Activated CD8-positive, alpha-beta T cell treated with anti-CD3 and anti-CD28 coated beads for 36 hours (primary cell): ENCODE measurements around the gene SAMD4A. TPM values are rescaled to one million over a fixed set of nuclear protein-coding genes. Genes with fewer than 3 reads are reported as not detected.

Experiments used
- ATAC-seq: fragments of 200-7000 bp; cut with Tn5 transposase; one replicate; pipeline ENCODE4 v1.10.0; 2021; ENCODE audit warnings: mild to moderate bottlenecking, moderate library complexity
- CTCF ChIA-PET: fragments of 350-600 bp; sonication (Branson Sonifier 250); formaldehyde crosslinking; loops from one replicate; lab custom pipeline; 2021; ENCODE audit warnings: antibody characterized with exemption; lab: Charles Lee
- POLR2A ChIA-PET: fragments of 350-600 bp; sonication (Branson Sonifier 250); formaldehyde crosslinking; loops from one replicate; lab custom pipeline; 2021; ENCODE audit warnings: antibody characterized with exemption; lab: Charles Lee
- DNase-seq: peaks from one replicate; pipeline ENCODE4 v3.0.0-alpha.2; 2020
- H3K27ac Mint-ChIP-seq: one replicate; pipeline ENCODE4 v1.8.0; 2021; ENCODE audit warnings: mild to moderate bottlenecking, mixed read lengths
- H3K27me3 Mint-ChIP-seq: one replicate; pipeline ENCODE4 v1.8.0; 2021; ENCODE audit warnings: mixed read lengths
- H3K36me3 Mint-ChIP-seq: one replicate; pipeline ENCODE4 v1.8.0; 2021; ENCODE audit warnings: low read depth, mixed read lengths
- H3K4me1 Mint-ChIP-seq: one replicate; pipeline ENCODE4 v1.8.0; 2021; ENCODE audit warnings: low read depth, mixed read lengths
- H3K4me3 Mint-ChIP-seq: one replicate; pipeline ENCODE4 v1.8.0; 2021; ENCODE audit warnings: mild to moderate bottlenecking, moderate library complexity, mixed read lengths
- H3K9me3 Mint-ChIP-seq: one replicate; pipeline ENCODE4 v1.8.0; 2021; ENCODE audit warnings: mixed read lengths
- intact Hi-C: fragments of 100-400 bp; cut with micrococcal nuclease; formaldehyde crosslinking; loops from one replicate; pipeline ENCODE4 v1.10.0; 2022
- total RNA-seq, 2 experiments: library from RNA; stranded (reverse); gene quantifications; one replicate each; pipeline ENCODE4 v1.2.3, GENCODE V29; 2021
- TF ChIP-seq, protein P1 (sequence below): fragments of 200-600 bp; IDR thresholded peaks from one replicate; pipeline ENCODE4 v1.8.0; 2022; ENCODE audit warnings: antibody characterized with exemption, mild to moderate bottlenecking

The SAMD4A gene
- total RNA-seq, 2 experiments from 2014 or later: 4.5 to 4.9 TPM

DNA sequence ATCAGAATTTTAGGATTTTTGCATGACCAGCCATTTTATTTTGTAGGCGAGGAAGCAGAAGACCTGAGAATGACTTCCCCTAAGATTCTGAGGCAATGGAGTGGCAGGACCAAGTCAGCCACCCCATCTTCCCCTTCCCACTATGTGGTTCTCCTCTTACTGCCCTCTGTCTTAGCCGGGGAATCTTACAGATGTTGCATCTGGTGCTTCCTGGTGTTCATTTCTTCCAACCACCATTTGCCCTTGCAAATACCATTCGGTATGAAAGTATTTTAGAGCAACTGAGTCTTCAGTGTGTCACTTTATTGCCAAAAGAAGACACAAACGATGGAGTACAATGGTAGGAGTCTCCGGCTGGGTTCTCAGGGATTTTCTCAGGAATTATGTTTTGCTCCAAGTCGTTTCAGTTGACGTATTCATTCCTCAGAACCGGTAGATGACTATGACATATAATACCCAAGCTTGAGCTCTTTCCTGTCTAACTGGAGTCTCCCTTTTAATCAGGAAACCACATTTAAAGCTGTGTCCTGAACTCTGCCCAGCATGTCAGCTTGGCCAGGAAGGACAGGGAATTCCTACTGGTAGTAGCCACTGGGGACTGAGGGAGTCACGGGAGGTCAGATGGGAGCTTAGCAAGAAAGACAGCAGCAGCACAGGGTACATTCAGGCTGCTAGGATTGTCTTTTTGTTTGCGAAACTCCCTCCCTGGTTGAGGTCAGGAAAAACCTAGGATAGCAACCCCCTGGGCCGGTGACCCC is 87.0 kb downstream of the SAMD4A start:
- Mint-ChIP-seq H3K9me3 (no peaks in the 10 kb centered on the region), H3K4me3 (no peak overlapping the region), H3K27ac (no peak overlapping the region), H3K4me1 (peaks cover 7% of the 10 kb centered on the region), H3K36me3 (no peaks in the 10 kb centered on the region), H3K27me3 (peaks cover 27% of the 10 kb centered on the region)
- intact Hi-C loops: no loop called here
- TF ChIP-seq, protein P1, sequence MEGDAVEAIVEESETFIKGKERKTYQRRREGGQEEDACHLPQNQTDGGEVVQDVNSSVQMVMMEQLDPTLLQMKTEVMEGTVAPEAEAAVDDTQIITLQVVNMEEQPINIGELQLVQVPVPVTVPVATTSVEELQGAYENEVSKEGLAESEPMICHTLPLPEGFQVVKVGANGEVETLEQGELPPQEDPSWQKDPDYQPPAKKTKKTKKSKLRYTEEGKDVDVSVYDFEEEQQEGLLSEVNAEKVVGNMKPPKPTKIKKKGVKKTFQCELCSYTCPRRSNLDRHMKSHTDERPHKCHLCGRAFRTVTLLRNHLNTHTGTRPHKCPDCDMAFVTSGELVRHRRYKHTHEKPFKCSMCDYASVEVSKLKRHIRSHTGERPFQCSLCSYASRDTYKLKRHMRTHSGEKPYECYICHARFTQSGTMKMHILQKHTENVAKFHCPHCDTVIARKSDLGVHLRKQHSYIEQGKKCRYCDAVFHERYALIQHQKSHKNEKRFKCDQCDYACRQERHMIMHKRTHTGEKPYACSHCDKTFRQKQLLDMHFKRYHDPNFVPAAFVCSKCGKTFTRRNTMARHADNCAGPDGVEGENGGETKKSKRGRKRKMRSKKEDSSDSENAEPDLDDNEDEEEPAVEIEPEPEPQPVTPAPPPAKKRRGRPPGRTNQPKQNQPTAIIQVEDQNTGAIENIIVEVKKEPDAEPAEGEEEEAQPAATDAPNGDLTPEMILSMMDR: no peak
- POLR2A ChIA-PET: no interaction called here
- no peak for DNase-seq
- ATAC-seq: no peak
- CTCF ChIA-PET: interaction anchor here (1.0 to 1.2 kb wide), 2 partner anchors 9 to 77 kb away, joined by 4 to 5 read pairs; no protein-coding TSS in a partner anchor

DNA sequence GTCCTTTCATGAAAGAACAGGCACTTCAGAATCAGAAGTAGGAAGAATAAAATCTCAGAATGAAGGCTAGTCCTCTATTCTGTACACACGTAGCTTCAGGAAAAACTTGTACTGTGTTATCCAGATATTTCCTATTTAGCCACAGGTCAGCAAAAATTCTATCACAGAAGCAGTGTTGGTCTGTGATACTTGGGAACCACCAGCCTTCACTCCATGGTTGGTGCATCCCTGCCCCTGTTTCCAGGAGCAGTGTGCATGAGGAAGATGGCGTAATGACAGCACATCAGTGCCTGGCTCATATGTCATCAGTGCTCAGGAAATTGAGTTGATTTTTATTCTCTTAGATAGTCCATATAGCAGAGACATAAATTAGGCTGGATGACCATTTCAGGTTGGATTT is 87.7 kb downstream of the SAMD4A start:
- ATAC-seq (no peak), DNase-seq (no peak)
- ChIA-PET POLR2A (no interaction called here), CTCF (interaction anchor here (1.0 kb wide), 1 partner anchor 9 kb away, joined by 5 read pairs; no protein-coding TSS in a partner anchor)
- Mint-ChIP-seq H3K4me3 (no peak overlapping the region), H3K27ac (no peak overlapping the region), H3K4me1 (peaks cover 7% of the 10 kb centered on the region), H3K36me3 (no peaks in the 10 kb centered on the region), H3K27me3 (peaks cover 29% of the 10 kb centered on the region), H3K9me3 (no peaks in the 10 kb centered on the region)
- TF ChIP-seq, protein P1: no peak
- intact Hi-C loops: no loop called here

DNA sequence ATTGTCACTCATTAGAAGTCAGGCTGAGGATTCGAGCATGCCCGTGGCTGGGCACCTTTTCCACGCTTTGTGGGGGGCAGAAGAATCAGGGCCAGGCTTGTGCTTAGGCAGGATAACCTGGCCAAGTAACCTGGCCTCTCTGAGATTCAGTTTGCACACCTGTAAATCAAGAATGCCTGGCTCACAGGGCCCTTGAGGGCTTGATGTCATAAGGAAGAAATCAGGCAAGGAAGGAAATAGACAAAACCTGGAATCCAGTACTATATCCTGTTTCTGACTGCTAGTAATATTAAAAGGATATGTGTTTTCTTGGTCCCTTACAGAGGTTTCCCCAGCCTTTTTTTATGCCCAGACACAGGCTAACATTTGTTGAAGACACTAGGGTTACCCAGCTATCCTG is 91.9 kb downstream of the SAMD4A start:
- no peak for DNase-seq
- peaks cover 21% of the 10 kb centered on the region for H3K27me3 Mint-ChIP-seq
- H3K9me3 Mint-ChIP-seq: no peaks in the 10 kb centered on the region
- no peaks in the 10 kb centered on the region for H3K4me1 Mint-ChIP-seq
- no peaks in the 10 kb centered on the region for H3K36me3 Mint-ChIP-seq
- CTCF ChIA-PET: no interaction called here
- no peak overlapping the region for H3K27ac Mint-ChIP-seq
- ATAC-seq: no peak
- H3K4me3 Mint-ChIP-seq: no peak overlapping the region
- POLR2A ChIA-PET: no interaction called here
- TF ChIP-seq, protein P1: no peak
- intact Hi-C loops: no loop called here

DNA sequence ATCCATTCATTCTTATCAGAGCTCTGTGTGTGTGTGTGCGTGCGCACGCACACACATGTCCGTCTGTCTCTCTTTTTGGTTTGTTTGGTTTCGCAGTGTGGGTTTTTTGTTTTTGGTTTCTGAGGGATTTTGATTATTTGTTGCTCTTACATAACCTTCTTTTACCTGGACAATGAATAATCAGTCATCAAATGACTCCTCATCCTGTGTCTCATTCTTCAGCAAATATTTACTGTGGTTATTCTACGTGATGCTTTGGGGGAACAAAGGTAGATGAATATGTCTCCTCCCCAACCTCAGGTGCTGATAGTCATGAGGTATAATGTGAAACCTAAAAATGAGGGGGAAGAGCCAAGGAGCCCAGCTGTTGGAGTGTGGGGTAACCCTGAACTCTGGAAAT is 92.4 kb downstream of the SAMD4A start:
- ChIA-PET POLR2A (no interaction called here), CTCF (interaction anchor here (1.4 kb wide), 1 partner anchor 11 kb away, joined by 4 read pairs; no protein-coding TSS in a partner anchor)
- intact Hi-C loops: no loop called here
- H3K4me3 Mint-ChIP-seq: no peak overlapping the region
- no peaks in the 10 kb centered on the region for H3K36me3 Mint-ChIP-seq
- TF ChIP-seq, protein P1: no peak
- H3K9me3 Mint-ChIP-seq: no peaks in the 10 kb centered on the region
- H3K4me1 Mint-ChIP-seq: no peaks in the 10 kb centered on the region
- H3K27ac Mint-ChIP-seq: no peak overlapping the region
- ATAC-seq: no peak
- DNase-seq: no peak
- H3K27me3 Mint-ChIP-seq: peaks cover 21% of the 10 kb centered on the region

DNA sequence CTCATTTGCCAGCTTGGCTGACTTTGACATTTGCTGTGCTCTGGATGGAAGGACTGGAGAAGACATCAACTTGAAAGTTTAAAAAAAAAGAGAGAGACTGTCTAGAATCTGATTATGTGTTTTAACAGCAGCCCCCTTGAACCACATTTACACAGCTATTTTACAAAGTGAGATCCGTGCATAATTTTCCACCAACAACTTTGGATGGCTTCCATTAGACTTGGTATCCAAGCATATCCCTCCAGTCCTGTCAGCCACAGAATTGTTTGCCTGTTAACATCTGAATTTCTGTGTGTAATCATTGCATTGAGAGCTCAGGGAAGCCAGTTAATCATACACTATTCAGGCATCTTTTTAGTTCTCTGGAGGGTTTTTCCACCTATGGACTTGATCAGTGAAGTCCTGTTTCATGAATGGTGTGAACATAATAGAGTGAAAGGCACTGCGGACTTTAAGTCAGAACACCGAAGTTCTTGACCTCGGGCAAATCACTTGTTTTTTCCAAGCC is 93.7 kb downstream of the SAMD4A start:
- Mint-ChIP-seq H3K9me3 (no peaks in the 10 kb centered on the region), H3K4me1 (no peaks in the 10 kb centered on the region), H3K27ac (no peak overlapping the region), H3K27me3 (peaks cover 17% of the 10 kb centered on the region), H3K4me3 (no peak overlapping the region), H3K36me3 (no peaks in the 10 kb centered on the region)
- POLR2A ChIA-PET: no interaction called here
- no peak for ATAC-seq
- DNase-seq: no peak
- TF ChIP-seq, protein P1: no peak
- CTCF ChIA-PET: interaction anchor here (1.1 to 1.4 kb wide), 3 partner anchors 10 to 97 kb away, joined by 3 to 4 read pairs (median 4); no protein-coding TSS in a partner anchor
- intact Hi-C loops: no loop called here
